Measurements from ENCODE around the gene HDDC3. TPM values are rescaled to one million over a fixed set of nuclear protein-coding genes. Genes with fewer than 3 reads are reported as not detected.

Gene HDDC3, protein sequence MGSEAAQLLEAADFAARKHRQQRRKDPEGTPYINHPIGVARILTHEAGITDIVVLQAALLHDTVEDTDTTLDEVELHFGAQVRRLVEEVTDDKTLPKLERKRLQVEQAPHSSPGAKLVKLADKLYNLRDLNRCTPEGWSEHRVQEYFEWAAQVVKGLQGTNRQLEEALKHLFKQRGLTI
- 31.8 and 35.8 TPM in 2 replicates for total RNA-seq (2014; rRNA removed; shearing (Covaris generic))
- 38.6 and 39.7 TPM in 2 replicates for total RNA-seq (2022)
- Bru-seq, nascent RNA: percentile 62 among the genes with signal in this experiment
- percentile 49 among the genes with signal in this experiment for BruChase-seq, experiment 1, labeled RNA remaining after a 6-hour chase
- percentile 52 among the genes with signal in this experiment for BruChase-seq, experiment 2, labeled RNA remaining after a 2-hour chase
- long read RNA-seq, full-length matches to known transcripts: 57 of 71 reads
- long read RNA-seq, partial matches to known transcripts: 1 of 71 reads
- long read RNA-seq, other reads (novel, unspliced or antisense): 13 of 71 reads

DNA sequence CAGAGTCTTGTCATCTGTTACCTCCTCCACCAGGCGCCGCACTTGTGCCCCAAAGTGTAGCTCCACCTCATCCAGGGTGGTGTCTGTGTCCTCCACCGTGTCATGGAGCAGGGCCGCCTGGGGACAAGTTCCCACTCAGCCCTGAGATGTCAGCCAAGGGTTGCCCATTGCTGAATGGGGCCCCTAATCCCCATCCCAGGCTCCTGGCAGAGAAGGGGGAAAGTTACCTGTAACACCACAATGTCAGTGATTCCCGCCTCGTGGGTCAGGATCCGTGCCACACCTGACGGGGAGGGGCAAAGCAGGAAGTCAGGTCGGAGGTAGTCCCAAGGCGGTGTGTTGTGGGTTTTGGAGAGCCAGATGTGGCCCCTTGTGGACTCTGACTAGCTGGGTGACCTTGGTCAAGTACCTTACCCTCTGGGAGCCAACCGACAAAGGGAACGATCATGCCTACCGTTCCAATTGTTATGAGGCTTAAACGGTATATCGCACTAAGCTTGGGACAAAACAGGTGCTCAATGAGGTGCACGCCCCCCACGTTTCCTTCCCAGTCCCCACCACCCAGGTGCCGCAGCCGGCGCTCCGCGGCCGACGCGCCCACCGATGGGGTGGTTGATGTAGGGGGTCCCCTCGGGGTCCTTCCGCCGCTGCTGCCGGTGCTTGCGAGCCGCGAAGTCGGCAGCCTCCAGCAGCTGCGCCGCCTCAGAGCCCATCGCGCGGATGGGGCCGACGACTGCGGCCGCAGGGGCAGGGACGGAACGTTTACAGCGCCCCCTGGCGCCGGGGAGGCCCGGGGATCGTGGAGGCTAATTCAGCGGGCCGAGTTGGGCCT lies at the start of gene HDDC3:
Gene HDDC3 (minus strand): TSS at position 722 of the 832 bp plus-strand sequence. CDS start 9 bp downstream, at position 713.
- ChIA-PET POLR2A (interaction anchor here (0.5 to 7.2 kb wide), 19 partner anchors 9 to 832 kb away, joined by 3 to 58 read pairs (median 4); partner anchors contain the start of genes BLM, MAN2A2 and RCCD1), CTCF (ENCODE audit: unreplicated experiment) (interaction anchor here (0.6 to 5.1 kb wide), 9 partner anchors 23 to 284 kb away, joined by 3 to 41 read pairs (median 4); partner anchors contain the start of genes MAN2A2 and RCCD1)
- TF ChIP-seq EZH2phosphoT487 (IDR thresholded peaks at IDR 0.05; ENCODE audit: borderline replicate concordance, low read depth, low read length): no peak
- TF ChIP-seq, protein P1, sequence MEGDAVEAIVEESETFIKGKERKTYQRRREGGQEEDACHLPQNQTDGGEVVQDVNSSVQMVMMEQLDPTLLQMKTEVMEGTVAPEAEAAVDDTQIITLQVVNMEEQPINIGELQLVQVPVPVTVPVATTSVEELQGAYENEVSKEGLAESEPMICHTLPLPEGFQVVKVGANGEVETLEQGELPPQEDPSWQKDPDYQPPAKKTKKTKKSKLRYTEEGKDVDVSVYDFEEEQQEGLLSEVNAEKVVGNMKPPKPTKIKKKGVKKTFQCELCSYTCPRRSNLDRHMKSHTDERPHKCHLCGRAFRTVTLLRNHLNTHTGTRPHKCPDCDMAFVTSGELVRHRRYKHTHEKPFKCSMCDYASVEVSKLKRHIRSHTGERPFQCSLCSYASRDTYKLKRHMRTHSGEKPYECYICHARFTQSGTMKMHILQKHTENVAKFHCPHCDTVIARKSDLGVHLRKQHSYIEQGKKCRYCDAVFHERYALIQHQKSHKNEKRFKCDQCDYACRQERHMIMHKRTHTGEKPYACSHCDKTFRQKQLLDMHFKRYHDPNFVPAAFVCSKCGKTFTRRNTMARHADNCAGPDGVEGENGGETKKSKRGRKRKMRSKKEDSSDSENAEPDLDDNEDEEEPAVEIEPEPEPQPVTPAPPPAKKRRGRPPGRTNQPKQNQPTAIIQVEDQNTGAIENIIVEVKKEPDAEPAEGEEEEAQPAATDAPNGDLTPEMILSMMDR (conservative IDR thresholded peaks at IDR 0.05; ENCODE audit: low read length): peak; percentile 92
- peak within 1 kb of the TSS; percentile 82 for H2AFZ ChIP-seq (ENCODE audit: low read length)
- no peaks in the 10 kb centered on the region for H3K9me3 ChIP-seq (ENCODE audit: low read length)
- peaks cover 61% of the 10 kb centered on the region for H3K4me1 ChIP-seq (ENCODE audit: insufficient read depth, low read length, poor library complexity, severe bottlenecking)
- intact Hi-C loops (cut with micrococcal nuclease; ENCODE audit: unreplicated experiment): loop anchor here (1.0 to 5.0 kb wide), 4 partner anchors 30 to 665 kb away; partner anchors contain the start of genes IQGAP1 and NGRN
- peak within 1 kb of the TSS; percentile 81 for H3K27ac ChIP-seq (ENCODE audit: low read depth, low read length, poor library complexity, severe bottlenecking)
- DNase-seq (ENCODE audit: low spot score): peak; percentile 95
- no peaks in the 10 kb centered on the region for H4K20me1 ChIP-seq (ENCODE audit: insufficient read depth, low read length)
- no TSS peak for BruUV-seq (replicated peaks)
- H3K4me3 ChIP-seq (ENCODE audit: low read depth, low read length, poor library complexity, severe bottlenecking): peak within 1 kb of the TSS; percentile 79
- H3K4me2 ChIP-seq (ENCODE audit: low read length): peak within 1 kb of the TSS; percentile 87
- H3K79me2 ChIP-seq (ENCODE audit: insufficient read depth, low read depth, low read length): peaks cover 17% of the 10 kb centered on the region; the same call in 1 of the 2 replicates
- H3K9me2 ChIP-seq (ENCODE audit: insufficient read depth, low read length): no peaks in the 10 kb centered on the region
- H3K36me3 ChIP-seq (ENCODE audit: insufficient read depth, low read length): no peaks in the 10 kb centered on the region

DNA sequence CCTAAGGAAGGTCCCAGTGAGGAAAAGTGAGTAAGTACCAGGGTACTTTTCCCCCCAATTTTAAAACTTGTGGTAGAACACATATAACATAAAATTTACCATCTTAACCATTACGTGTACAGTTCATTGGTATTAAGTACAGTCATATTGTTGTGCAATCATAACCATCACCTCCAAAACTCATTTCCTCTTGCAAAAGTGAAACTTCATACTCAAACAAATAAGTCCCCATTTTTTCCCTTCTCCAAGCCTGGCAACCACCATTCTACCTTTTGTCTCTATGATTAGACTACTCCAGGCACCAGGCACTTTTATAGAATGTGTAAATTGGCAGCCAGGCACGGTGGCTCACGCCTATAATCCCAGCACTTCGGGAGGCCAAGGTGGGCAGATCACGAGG lies 49.8 kb upstream of the HDDC3 start:
- CTCF ChIA-PET (ENCODE audit: unreplicated experiment): no interaction called here
- Histone ChIP-seq H3K9me3 (ENCODE audit: low read length) (no peaks in the 10 kb centered on the region), H3K27ac (ENCODE audit: low read depth, low read length, poor library complexity, severe bottlenecking) (no peak overlapping the region), H3K4me3 (ENCODE audit: low read depth, low read length, poor library complexity, severe bottlenecking) (no peak overlapping the region), H3K9me2 (ENCODE audit: insufficient read depth, low read length) (no peaks in the 10 kb centered on the region), H3K4me1 (ENCODE audit: insufficient read depth, low read length, poor library complexity, severe bottlenecking) (peaks cover 6% of the 10 kb centered on the region), H3K79me2 (ENCODE audit: insufficient read depth, low read depth, low read length) (peaks cover 38% of the 10 kb centered on the region), H3K36me3 (ENCODE audit: insufficient read depth, low read length) (peaks cover 92% of the 10 kb centered on the region), H2AFZ (ENCODE audit: low read length) (no peak overlapping the region), H4K20me1 (ENCODE audit: insufficient read depth, low read length) (no peaks in the 10 kb centered on the region; the same call in 1 of the 2 replicates), H3K4me2 (ENCODE audit: low read length) (no peak overlapping the region)
- no peak for DNase-seq (ENCODE audit: low spot score)
- intact Hi-C loops (cut with micrococcal nuclease; ENCODE audit: unreplicated experiment): no loop called here
- BruUV-seq (replicated peaks): no TSS peak
- POLR2A ChIA-PET: interaction anchor here (0.9 kb wide), 1 partner anchor 26 kb away, joined by 4 read pairs; no protein-coding TSS in a partner anchor
- TF ChIP-seq, protein P1 (conservative IDR thresholded peaks at IDR 0.05; ENCODE audit: low read length): no peak
- no peak for TF ChIP-seq EZH2phosphoT487 (IDR thresholded peaks at IDR 0.05; ENCODE audit: borderline replicate concordance, low read depth, low read length)
